Tibial nerve (tissue), 4 donors: Measurements from ENCODE around the gene SPESP1.

Experiments
- EP300 ChIP-seq, 2 donors: sonication (generic); formaldehyde crosslinking; IDR thresholded peaks; one replicate each; pipeline ENCODE4 v1.6.1; 2017; ENCODE audit warnings: antibody characterized with exemption in 2 of 2, mild to moderate bottlenecking in 1 of 2
- POLR2A ChIP-seq, 2 donors: fragments of 450-650 bp; IDR thresholded peaks; one replicate each; pipeline ENCODE4 v1.6.1; 2017; ENCODE audit warnings: antibody characterized with exemption in 2 of 2, mild to moderate bottlenecking in 2 of 2, moderate library complexity in 2 of 2
- TF ChIP-seq, protein P1 (sequence below), 5 experiments: fragments of 200-600 bp in 3 of 5; fragments of 450-650 bp in 2 of 5; sonication (generic) in 3 of 5; IDR thresholded peaks; one replicate each; pipeline ENCODE4 v1.5.1; 2016 to 2019; ENCODE audit warnings: antibody characterized with exemption in 5 of 5, mild to moderate bottlenecking in 3 of 5, moderate library complexity in 2 of 5

DNA sequence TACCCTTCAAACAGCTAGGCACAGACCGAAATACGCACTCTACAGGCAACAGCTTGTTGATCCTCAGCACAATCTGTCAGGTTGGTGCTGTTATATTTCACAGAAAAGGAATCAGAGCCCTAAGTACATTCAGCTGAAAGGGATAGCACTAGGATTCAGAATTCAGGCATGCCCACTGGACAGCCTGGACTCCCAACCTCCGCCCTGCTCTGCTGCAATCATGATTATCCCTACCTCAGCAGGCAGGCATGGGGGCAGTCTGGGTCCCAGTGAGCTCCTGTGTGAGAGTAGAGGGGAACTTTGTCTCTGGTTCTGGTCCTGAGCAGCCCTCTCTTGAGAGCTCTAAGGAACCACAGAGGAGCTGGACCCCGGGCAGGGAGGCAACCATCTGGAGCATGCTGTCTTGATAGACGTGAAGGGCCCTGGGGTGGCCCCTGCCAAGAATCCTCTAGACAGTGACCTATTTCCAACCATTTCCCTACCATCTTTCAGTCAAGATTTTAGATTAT lies 60.7 kb downstream of the SPESP1 start:
- TF ChIP-seq, protein P1, sequence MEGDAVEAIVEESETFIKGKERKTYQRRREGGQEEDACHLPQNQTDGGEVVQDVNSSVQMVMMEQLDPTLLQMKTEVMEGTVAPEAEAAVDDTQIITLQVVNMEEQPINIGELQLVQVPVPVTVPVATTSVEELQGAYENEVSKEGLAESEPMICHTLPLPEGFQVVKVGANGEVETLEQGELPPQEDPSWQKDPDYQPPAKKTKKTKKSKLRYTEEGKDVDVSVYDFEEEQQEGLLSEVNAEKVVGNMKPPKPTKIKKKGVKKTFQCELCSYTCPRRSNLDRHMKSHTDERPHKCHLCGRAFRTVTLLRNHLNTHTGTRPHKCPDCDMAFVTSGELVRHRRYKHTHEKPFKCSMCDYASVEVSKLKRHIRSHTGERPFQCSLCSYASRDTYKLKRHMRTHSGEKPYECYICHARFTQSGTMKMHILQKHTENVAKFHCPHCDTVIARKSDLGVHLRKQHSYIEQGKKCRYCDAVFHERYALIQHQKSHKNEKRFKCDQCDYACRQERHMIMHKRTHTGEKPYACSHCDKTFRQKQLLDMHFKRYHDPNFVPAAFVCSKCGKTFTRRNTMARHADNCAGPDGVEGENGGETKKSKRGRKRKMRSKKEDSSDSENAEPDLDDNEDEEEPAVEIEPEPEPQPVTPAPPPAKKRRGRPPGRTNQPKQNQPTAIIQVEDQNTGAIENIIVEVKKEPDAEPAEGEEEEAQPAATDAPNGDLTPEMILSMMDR (IDR thresholded peaks at IDR 0.05), result no peak
- TF ChIP-seq EP300 (IDR thresholded peaks at IDR 0.05) (no peak), POLR2A (IDR thresholded peaks at IDR 0.05) (no peak)
